Non-pigmented ciliary epithelial cell (primary cell): ENCODE data around the gene TRAFD1.
A peak's percentile ranks its signal among the peaks of the same experiment; 100 is the strongest.

ENCODE experiments used
- DNase-seq: peaks from one replicate; pipeline ENCODE4 v3.0.0-alpha.2; 2010; ENCODE audit warnings: low read depth

The TRAFD1 gene

DNA sequence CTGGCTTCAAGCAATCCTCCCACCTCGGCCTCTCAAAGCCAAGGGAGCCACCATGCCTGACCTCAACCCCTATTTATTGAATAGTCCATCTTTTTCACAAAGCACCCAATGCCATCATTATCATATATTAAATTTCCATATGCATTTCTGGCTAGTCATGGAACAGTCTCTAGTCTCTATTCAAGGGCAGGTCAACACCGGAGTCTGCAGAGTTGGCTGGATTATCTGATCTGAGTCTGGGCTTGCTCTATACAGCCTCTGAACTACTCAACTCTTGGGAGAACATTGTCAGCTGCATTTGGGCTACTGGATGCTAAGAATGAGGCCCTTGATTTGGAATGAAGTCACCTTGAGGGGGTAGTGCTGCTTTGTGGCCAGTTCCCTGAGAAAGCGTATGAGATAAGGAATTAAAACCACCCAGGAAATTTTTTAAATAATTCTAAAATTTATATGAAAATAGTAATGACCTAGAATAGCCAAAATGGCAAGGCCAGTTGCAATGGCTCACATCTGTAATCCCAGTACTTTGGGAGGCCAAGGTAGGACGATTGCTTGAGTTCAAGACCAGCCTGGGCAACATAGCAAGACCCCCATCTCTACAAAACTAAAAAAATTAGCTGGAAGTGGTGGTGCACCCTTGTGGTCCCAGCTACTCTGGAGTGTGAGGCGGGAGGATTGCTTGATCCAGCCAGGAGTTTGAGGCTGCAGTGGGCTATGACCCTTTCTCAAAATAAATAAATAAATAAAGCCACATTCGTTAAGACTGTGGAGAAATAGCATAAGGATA, 9.9 kb upstream of the TRAFD1 start:
- DNase-seq, result no peak

DNA sequence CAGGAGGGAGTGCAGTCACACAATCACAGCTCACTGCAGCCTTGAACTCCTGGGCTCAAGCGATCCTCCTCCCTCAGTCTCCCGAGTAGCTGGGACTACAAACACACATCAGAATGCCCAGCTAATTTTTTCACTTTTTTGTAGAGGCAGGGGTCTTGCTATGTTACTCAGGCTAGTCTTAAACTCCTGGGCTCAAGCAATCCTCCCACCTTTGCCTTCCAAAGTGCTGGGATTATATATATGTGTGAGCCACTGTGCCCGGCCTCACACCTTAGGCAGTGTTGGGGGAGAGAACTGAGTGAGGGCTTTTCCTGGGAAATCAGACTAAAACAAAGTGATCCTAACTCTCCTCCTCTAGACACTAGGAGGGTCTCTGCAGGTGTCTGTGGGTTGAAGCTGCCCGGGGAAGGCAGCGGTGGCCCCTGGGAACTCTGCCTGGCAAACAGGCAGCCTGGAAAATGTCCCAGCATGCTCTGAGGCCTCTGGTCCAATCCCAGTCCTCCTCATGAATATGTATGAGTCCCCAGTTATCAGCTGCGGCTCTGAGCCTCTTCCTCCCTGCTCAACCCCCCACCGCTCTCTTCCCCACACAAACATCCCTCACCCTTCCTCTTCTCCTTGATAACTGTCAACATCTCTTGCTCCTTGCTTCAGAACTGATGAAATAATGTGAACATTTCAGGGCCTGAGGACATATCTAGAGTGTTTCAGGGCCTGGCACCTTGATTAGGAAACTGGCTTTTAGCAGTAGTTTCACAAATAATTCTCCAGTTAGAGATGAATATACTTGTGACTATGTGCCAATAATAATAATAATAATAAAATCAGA, 8.9 kb upstream of the TRAFD1 start:
- DNase-seq, result no peak

DNA sequence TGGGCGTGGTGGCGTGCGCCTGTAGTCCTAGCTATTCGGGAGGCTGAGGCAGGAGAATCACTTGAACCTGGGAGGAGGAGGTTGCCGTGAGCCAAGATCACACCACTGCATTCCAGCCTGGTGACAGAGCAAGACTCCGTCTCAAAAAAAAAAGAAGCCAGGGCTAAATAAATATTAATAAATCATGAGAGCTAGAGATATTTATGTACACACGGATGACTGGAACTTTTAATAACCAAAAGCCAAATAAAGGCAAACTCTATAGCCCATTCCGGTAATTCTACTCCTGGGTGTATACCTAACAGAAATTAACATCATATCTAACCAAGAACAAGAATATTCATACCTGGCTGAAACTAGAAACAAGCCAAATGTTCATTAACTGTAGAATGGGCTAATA, 7.7 kb upstream of the TRAFD1 start:
- DNase-seq, result no peak

DNA sequence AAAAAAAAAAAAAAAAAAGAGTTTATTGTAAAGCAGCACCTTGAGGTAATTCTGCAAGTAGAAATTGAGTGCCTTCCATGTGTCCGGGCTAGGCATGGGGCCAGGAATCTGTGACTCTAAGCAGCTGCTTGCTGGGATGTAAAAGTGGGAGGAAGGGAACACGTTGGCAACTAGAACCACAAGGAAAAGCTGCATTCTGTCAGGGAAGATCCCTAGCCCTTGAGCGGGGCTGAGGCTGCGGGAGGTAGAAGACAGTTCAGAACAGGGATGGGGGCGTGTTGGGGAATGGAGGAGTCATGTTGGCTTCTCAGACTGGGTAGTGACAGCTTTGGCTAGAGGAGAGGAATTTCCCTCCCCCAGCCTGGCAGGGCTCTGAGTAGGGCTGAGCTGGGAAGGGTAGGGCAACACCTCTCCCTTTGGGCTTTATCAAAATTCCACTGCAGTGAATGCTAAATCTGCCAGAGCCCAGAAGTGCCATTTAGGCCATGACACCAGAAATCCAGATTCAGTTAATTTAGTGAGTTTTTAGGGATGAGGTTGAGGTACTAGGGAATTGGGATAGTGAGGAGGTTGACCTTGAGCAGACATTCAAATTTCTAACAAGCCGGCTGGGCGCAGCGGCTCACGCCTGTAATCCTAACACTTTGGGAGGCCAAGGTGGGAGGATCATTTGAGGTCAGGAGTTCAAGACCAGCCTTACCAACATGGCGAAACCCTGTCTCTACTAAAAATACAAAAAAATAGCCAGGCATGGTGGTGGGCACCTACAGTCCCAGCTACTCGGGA, 3.4 kb upstream of the TRAFD1 start:
- DNase-seq, result no peak

DNA sequence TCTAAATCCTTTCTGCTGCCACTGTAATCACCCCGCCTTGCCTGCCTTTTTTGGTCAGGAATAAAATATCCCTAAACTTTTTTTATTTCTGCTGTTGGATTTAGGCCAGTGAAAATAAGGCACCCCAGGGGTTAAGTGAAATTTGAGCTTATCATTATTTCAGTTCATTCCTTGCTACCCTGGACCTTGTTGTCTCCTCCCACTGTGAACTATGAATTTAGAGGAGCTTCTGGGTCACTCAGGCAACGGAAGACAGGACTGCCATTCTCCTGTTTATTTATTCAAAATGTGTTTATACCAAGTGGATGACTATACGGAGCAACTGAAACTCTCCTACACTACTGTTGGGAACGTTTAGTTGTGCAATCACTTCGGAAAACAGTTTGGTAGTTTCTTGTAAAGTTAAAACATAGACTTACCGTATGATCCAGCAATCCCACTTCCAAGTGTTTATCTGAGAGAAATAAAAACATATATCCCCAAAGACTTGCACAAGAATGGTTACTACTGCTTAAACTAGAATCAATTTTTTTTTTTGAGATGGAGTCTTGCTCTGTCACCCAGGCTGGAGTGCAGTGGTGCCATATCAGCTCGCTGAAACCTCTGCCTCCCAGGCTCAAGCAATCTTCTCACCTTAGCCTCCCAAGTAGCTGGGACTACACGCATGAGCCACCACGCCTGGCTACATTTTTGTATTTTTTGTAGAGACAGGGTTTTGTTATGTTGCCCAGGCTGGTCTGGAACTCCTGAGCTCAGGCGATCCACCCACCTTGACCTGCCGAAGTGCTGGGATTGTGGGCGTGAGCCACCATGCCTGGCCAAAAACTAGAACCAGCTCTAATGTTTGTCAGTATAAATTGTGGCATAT, 2.3 kb upstream of the TRAFD1 start:
- DNase-seq, result peak; percentile 27

DNA sequence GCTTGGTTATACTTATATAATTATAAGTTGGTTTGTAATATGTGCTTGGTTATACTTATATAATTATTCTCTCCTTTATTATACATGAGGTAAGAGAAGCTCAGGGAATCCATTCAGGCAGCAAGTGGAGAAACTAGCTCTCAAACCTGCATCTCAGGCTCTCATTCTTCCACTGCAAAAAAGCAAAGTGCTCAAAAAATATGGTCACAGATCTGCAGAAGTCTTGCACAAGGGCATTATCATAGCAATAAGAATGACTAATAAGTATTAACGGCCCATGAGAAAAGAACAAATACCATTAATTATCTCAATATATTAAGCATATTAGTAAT, 476 bp upstream of the TRAFD1 start:
- no peak for DNase-seq

DNA sequence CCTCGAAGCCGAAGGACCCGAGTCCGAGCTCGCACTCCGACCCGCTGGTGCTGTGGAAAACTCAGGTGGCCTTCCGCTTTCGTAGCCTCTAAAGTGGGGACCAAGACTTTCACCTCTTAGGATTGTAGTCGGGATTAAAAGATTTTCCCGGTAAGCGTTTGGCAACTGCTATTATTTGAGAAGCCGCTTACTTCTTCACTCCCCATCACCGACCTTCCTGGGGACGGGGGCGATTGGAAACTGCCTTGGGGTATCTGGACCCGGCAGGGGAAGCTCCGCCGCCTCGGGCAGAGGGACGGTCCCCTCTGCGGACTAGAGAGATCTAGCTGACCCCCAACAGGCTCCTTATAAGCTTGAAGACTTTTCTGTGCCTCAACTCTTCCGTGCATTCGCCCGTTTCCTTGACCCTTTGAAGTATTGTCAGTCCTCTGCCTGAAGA, 659 bp downstream of the TRAFD1 start:
- no peak for DNase-seq

DNA sequence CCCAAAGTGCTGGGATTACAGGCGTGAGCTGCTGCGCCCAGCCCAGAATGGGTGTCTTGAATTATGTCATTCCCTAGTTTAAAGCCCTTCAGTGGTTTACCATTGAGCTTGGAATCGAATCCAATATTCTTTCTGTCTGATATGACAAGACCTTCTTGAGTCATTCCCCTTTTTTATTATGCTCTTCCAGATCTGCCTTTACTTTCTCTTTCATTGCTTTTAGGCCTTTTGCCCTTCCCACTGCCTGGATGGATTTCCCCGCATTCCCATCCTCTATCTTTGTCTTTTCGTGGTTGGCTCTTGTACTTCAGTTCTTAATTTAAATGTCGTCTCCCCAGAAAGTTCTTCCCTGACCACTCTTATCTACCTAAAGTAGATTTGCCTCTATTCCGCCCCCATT, 1.6 kb downstream of the TRAFD1 start:
- DNase-seq, result no peak

DNA sequence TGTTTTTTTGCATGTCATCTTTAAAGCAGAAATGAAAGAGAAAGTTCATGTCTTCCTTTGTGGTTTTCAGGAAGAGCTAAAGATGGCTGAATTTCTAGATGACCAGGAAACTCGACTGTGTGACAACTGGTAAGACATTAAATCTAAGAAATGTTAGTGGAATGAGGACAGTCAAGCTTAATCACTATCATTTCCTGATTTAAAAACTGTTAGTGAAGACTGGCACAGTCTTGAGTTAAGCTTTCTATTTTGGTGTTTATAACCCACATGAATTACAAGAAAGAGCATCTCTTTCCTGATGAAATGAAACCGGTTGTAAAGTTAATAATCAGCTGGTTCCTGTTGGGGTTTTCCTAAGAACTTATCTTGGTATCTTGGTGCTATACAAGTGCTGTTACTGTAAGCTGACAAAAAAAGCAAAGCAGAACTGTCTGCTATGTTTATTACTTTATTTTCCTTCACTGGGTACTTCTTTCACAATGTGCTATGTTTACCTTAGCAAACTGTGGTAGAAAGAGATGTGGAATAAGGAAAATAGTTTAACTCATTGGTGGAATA, 5.2 kb downstream of the TRAFD1 start:
- no peak for DNase-seq

DNA sequence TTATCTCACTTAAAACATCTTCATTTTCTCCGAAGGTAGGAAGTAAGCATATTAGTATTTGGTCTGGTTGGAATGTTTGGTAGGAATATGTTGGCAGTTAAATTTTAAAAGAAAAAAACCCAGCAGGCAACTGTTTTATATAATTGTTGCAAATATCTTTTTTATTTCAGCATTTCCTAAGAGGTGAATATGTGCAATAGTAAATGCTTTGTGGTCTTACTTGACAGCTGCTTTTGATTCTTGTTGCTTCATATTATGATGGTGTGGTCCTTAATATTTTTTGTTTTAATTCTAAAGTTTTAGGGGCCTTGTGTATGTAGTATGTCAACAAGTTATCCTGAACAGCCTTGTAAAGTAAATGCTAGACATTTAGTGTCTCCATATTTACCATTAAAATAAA, 6.3 kb downstream of the TRAFD1 start:
- no peak for DNase-seq

DNA sequence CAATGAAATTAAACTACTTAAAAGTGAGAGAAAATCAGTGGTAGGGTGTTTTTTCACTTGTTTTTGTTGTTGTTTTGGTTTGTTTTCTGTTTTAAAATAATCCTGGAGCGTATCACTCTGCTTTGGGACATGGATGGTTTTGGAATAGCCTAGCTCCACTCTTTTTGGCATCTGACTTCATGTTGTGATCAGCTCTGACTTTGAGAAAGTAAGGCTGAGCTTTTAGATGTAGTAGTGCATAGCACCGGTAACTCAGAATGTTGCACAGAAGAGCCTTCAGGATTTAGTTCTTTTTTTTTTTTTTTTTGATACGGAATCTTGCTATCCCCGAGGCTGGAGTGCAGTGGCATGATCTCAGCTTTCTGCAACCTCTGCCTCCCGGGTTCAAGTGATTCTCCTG, 8.1 kb downstream of the TRAFD1 start:
- DNase-seq, result no peak

DNA sequence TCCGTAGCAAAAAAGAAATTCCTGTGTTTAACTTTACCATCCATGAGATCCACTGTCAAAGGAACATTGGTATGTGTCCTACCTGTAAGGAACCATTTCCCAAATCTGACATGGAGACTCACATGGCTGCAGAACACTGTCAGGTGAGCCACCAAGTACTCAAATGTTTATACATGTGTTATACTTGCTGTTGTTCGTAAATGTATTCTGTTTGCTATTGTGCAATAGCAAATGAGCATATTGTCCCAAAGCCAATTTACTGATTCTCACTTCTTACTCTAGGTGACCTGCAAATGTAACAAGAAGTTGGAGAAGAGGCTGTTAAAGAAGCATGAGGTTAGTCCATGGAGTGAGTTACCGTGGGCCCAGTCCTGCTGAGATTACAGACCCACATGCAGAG, 9.4 kb downstream of the TRAFD1 start:
- DNase-seq, result no peak

DNA sequence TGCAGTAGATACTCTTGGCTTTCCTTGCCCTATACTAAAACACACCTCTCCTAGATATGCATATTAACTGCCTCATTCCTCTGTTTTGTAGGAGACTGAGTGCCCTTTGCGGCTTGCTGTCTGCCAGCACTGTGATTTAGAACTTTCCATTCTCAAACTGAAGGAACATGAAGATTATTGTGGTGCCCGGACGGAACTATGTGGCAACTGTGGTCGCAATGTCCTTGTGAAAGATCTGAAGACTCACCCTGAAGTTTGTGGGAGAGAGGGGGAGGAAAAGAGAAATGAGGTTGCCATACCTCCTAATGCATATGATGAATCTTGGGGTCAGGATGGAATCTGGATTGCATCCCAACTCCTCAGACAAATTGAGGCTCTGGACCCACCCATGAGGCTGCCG, 15.4 kb downstream of the TRAFD1 start:
- no peak for DNase-seq

DNA sequence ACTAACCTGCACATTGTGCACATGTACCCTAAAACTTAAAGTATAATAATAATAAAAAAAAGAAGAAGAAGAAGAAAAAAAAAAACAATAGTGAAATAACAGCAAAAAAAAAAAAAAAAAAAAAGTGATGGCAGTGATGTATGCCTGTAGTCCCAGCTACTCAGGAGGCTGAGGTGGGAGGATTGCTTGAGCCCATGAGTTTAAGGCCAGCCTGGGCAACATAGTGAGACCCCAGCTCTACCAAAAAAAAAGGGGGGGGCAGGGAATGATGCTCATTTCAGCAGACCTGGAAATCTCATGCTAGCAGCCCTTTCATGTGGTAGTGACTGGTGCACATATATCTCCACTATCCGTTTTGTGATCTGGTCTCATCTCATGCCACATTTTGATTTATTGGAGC, 20.8 kb downstream of the TRAFD1 start:
- DNase-seq, result no peak

DNA sequence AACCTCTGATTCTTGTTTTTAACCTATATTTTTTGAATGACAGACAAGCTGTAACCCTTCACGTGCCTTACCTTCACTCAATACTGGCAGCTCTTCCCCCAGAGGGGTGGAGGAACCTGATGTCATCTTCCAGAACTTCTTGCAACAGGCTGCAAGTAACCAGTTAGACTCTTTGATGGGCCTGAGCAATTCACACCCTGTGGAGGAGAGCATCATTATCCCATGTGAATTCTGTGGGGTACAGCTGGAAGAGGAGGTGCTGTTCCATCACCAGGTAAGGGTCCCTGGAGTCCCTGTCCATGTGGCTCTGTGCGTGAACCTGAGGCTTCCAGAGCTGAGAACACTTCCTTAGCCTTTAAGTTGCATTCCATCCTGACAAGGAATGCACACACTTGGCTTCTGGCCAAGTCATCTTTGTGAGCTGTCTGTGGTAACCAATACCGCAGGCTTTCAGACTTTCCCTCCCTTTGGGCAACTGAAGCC, 22.7 kb downstream of the TRAFD1 start:
- peak; percentile 63 for DNase-seq

DNA sequence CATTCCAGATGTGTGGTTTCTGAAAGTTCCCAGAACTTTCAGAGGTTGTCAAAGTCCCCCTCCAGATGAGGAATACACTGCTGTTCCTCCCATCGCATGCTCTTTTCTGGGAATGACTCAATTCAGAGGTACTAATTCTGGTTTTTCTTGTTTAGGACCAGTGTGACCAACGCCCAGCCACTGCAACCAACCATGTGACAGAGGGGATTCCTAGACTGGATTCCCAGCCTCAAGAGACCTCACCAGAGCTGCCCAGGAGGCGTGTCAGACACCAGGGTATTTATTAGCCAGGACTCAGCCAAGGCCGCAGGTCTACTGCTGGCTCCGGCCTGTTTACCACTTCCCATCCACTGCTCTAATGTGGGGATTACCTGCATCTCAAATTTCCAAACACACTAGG, 24.2 kb downstream of the TRAFD1 start:
- no peak for DNase-seq

DNA sequence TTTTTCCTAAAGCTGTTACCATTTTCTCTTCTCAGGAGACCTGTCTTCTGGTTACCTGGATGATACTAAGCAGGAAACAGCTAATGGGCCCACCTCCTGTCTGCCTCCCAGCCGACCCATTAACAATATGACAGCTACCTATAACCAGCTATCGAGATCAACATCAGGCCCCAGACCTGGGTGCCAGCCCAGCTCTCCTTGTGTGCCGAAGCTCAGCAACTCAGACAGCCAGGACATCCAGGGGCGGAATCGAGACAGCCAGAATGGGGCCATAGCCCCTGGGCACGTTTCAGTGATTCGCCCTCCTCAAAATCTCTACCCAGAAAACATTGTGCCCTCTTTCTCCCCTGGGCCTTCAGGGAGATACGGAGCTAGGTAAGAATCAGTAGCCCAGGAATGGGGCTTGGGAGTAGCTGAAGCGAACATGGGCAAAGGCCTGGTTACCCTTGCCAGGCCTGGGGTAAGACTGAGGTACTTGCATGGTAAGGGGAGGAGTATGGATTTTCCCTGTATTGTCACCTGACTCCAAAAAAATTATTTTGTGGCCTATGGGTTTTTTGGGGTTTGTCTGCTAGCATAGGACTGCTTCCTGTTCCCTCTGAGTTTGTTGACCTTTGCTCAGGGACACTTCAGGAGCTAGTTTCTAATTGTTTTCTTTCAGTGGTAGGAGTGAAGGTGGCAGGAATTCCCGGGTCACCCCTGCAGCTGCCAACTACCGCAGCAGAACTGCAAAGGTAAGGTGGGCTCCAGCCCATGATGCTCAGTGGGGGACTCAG, 26.6 kb downstream of the TRAFD1 start:
- DNase-seq, result no peak

DNA sequence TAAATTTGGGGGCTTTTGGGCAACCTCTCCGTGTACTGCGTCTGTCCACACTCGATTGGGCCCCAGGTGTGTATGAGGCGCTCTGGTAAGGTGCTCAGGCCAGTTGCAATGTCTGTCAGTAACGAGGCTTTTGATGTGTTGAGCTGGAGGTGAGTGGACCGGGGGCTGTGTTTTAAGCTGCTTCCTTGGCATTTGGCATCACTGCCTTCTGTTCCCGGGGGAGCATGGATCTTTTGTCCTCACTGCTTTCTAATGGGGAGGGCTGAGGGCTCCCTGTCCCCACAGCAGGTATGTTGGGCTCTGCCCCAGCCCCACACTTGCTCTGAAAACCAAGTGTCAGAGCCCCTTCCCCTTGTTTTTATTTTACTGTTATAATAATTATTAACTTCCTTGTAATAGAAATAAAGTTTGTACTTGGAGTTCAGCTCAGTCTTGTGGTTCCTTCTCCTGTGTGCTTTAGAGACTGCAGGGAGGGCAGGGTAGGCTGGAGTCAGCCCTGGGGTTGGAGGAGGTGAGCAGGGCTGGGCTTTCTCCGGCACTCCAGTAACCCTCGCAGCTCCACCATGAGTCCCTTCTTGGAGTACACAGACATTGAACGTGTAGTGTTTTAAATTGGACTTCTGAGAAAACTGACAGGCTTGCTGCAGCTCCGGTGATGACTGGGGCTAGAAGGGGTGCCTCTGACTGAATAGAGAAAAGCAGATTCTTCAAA, 28.0 kb downstream of the TRAFD1 start:
- DNase-seq, result no peak

DNA sequence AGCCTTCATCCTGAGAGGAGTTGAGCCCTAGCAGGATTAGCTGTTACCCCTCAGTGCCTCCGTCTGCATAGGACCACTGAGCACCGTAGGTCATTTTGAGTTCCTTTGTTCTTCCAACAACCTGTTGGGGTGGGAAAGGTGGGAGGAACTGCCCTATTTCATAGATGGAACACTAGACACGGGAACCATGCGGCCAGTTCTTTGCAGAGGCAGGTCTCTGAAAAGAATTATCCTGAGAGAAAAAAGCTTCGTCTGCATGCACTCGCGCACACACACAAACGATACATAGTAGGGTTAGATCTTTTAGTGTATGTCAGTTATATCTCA, 28.5 kb downstream of the TRAFD1 start:
- no peak for DNase-seq
